AG04449 (cell line): ENCODE data around the gene MSI2.

Experiments used
- CTCF ChIA-PET: fragments of 350-600 bp; formaldehyde crosslinking; extraction: SDS; loops from one replicate; lab custom pipeline; 2021; ENCODE audit warnings: antibody characterized with exemption; lab: Yijun Ruan, JAX
- POLR2A ChIA-PET: fragments of 400-600, 350-600 bp; formaldehyde crosslinking; extraction: SDS; loops from one replicate; lab custom pipeline; 2020; ENCODE audit warnings: antibody characterized with exemption, inconsistent platforms; lab: Yijun Ruan, JAX
- DNase-seq: peaks from one replicate; pipeline ENCODE4 v3.0.0-alpha.2; 2010; ENCODE audit warnings: low read depth, low spot score
- H3K4me3 ChIP-seq: 2 replicates; pipeline ENCODE4 v1.5.1; 2011; ENCODE audit warnings: low read depth, mild to moderate bottlenecking, control low read depth, low read length
- TF ChIP-seq, protein P1 (sequence below): IDR thresholded peaks from one replicate; pipeline ENCODE4 v1.5.1; 2011; ENCODE audit warnings: mild to moderate bottlenecking, moderate library complexity, low read length, control low read depth, inconsistent platforms; ENCODE audit not compliant: insufficient read depth; ENCODE audit errors: missing control alignments

The MSI2 gene

DNA sequence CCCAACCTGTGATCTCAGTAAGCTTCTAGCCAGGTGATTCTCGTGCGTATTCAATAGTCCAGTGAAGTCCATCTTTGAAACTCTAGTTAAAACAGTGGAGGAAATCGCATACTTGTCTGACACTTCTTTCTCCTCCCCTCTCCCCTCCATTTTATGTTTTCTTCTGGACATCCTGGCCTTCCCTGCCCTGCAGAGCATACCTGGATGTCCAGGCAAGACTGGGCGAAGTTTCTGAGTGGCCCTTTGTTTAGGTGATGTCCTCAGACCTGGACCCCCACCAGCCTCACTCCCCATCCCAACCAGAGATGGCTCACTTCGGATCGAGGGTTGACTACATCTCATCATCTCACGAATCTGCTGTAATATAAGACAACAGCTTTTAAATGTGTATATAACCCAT, 423.0 kb downstream of the MSI2 start:
- TF ChIP-seq, protein P1, sequence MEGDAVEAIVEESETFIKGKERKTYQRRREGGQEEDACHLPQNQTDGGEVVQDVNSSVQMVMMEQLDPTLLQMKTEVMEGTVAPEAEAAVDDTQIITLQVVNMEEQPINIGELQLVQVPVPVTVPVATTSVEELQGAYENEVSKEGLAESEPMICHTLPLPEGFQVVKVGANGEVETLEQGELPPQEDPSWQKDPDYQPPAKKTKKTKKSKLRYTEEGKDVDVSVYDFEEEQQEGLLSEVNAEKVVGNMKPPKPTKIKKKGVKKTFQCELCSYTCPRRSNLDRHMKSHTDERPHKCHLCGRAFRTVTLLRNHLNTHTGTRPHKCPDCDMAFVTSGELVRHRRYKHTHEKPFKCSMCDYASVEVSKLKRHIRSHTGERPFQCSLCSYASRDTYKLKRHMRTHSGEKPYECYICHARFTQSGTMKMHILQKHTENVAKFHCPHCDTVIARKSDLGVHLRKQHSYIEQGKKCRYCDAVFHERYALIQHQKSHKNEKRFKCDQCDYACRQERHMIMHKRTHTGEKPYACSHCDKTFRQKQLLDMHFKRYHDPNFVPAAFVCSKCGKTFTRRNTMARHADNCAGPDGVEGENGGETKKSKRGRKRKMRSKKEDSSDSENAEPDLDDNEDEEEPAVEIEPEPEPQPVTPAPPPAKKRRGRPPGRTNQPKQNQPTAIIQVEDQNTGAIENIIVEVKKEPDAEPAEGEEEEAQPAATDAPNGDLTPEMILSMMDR, result no peak
- no peak overlapping the region for H3K4me3 ChIP-seq
- no peak for DNase-seq
- POLR2A ChIA-PET, result no interaction called here
- CTCF ChIA-PET, result interaction anchor here (2.7 to 10.8 kb wide), 3 partner anchors 8 to 436 kb away, joined by 18 to 188 read pairs (median 21); no protein-coding TSS in a partner anchor

DNA sequence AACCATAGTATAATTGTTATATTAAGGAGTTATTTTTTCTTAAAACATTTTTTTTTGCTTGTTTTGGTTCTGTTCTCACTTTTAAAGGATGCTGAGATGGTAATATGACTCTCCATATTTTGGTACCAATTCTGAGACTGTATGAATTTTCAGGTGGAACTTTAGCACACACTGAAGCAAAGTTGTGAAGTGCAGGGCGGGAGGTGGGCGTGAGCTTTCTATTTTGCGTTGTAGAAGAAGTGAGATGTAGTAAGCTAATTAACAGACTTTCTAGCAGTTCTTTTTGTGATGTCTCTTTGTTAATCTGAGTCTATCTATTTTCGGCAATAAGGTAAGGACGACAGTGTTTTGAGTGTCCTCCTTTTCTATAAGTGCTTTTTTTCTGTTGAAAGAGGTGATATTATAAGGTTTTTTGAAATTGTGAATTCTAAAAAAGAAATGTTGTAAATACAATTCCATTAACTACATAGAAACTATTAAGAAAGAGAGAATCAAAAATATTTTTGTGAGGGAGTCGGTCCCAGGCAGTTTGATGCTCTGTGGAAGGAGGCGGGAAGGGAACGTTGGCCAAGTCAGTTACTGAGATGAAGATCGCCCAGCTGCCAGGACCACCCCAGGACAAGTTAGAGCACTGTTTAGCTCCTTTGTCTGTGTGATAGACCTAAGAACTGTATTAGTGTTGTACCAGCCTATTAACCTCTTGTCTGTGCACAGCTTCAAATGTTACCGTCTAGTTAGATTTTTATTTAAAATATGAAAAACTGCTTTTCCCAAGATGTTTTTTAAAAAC, 423.8 kb downstream of the MSI2 start:
- H3K4me3 ChIP-seq, result no peak overlapping the region
- ChIA-PET POLR2A (no interaction called here), CTCF (interaction anchor here (2.7 to 10.8 kb wide), 3 partner anchors 9 to 437 kb away, joined by 18 to 188 read pairs (median 21); no protein-coding TSS in a partner anchor)
- TF ChIP-seq, protein P1, result no peak
- no peak for DNase-seq

DNA sequence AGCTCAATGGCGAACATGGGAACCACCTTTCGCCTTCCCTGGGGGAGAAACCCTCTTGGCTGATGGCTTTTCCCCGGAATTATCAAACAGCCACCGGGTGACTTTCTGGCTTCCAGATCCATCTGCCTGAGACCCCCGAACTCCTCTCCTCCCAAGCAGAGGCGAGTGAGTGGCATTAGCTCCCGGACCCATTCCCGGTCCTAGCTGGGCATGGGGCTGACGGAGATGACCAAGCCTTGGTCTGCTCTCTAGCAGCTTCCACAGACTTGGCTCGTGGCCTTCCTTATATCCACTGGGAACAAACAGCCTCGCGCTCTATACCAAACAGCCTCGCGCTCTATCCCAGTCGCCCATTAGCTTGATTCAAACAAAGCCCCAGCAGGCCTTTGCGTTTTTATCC, 426.4 kb downstream of the MSI2 start:
- no peak overlapping the region for H3K4me3 ChIP-seq
- TF ChIP-seq, protein P1, result no peak
- ChIA-PET POLR2A (no interaction called here), CTCF (interaction anchor here (1.0 to 1.6 kb wide), 3 partner anchors 11 to 439 kb away, joined by 3 to 18 read pairs (median 3); no protein-coding TSS in a partner anchor)
- DNase-seq, result no peak

DNA sequence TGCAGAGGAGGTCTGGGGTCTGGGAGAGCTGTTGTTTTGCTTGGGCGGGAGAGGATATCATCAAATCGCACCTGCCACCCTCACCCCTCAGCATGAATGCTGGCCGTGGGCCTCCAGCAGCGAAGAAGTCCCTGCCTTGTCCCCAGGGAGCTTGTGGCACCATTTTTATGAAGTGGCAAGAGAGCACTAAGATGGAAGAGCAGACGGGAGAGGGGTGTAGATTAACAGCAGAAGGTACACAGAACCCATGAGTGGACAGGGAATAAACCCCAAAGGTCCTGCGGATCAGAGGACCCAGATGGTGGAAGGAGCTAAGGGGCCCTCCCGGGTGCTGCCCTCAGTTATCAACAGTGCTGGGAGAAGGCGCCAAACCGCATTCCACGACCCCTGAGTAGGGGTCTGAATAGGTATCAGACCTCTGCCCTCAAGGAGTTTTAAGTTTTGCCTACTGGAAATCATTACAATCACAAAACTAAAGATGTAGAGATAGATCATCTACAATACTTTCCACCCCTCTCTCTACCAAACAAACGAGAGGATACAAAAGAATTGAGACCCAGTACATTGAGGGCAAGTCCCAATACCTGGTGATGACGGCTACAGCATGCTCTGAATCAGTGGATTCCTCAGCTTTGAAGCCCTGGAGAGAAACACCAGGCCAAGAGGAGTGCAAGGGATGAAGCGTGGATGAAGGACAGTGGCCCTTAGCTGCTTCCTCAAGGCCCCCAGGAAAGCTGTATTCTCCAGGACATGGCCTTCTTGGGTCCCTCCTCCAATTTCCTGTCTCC, 428.6 kb downstream of the MSI2 start:
- no peak for DNase-seq
- ChIA-PET CTCF (interaction anchor here (1.0 to 4.3 kb wide), 2 partner anchors 13 to 441 kb away, joined by 5 to 32 read pairs; no protein-coding TSS in a partner anchor), POLR2A (no interaction called here)
- no peak overlapping the region for H3K4me3 ChIP-seq
- TF ChIP-seq, protein P1, result no peak

DNA sequence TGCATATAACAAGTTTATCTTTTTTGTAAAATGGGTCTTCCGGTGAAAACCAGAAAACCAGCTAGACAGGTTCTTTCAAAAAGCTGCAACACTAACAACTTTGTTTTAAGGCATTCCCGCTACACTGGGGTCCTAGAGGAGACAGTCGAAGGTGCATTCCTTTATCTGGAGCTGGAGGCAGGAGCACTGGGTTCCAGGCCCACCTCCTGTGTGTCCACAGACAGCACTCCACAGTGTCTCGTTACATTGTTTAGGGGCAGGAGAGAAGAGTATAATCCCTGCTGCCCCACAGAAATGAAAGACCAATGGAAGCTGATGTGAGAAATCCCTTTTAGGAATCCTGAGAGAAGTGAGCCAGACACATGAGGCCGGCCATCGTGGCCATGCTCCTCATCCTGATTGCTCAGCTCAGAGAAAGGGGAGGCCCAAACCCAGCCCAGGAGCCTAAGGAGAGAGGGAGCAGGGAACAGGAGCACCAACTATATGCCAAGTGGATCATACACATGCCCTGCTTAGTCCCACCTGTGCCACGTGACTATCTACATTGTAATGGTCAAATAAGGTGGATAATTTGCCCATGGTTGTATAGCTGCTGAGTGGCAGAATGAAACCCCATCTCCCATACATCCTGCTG, 429.3 kb downstream of the MSI2 start:
- TF ChIP-seq, protein P1, result no peak
- POLR2A ChIA-PET, result no interaction called here
- DNase-seq, result no peak
- H3K4me3 ChIP-seq, result no peak overlapping the region
- CTCF ChIA-PET, result interaction anchor here (4.3 kb wide), 1 partner anchor 14 kb away, joined by 32 read pairs; no protein-coding TSS in a partner anchor
